Panc1 (cell line): ENCODE data around the gene XPNPEP3. TPM values are rescaled to one million over a fixed set of nuclear protein-coding genes. Genes with fewer than 3 reads are reported as not detected.

ENCODE experiments used
- ATAC-seq: fragments of 200-7000 bp; cut with Tn5 transposase; 2 replicates; pipeline ENCODE4 v1.9.1; 2020; ENCODE audit warnings: mild to moderate bottlenecking, moderate library complexity
- BruUV-seq: library from RNA; stranded (reverse); fragments of 400-500 nt; replicated peaks from 2 replicates; lab custom pipeline; 2021; lab: Mats Ljungman, UMichigan
- CTCF ChIA-PET: fragments of 300-600 bp; sonication (Branson Sonifier 250); formaldehyde crosslinking; loops from one replicate; lab custom pipeline; 2022; ENCODE audit warnings: antibody characterized with exemption; lab: Charles Lee
- POLR2A ChIA-PET: fragments of 300-600 bp; sonication (Branson Sonifier 250); formaldehyde crosslinking; loops from one replicate; lab custom pipeline; 2022; ENCODE audit warnings: antibody characterized with exemption; lab: Charles Lee
- DNase-seq: peaks from one replicate; pipeline ENCODE4 v3.0.0-alpha.2; 2010; ENCODE audit warnings: low read depth, low spot score
- H3K27ac ChIP-seq: 2 replicates; pipeline ENCODE4 v1.5.1; 2011; ENCODE audit warnings: mild to moderate bottlenecking, low read length, inconsistent platforms
- H3K27me3 ChIP-seq: fragments of 200-500 bp; sonication (Bioruptor generic); 2 replicates; pipeline ENCODE4 v1.6.0; 2014; ENCODE audit warnings: low read length, inconsistent platforms; ENCODE audit not compliant: control insufficient read depth, insufficient read depth
- H3K36me3 ChIP-seq: fragments of 200-500 bp; sonication (Bioruptor generic); 2 replicates; pipeline ENCODE4 v1.5.1; 2014; ENCODE audit warnings: inconsistent platforms, mild to moderate bottlenecking, low read length, moderate library complexity; ENCODE audit not compliant: control insufficient read depth, insufficient read depth
- H3K4me1 ChIP-seq: 2 replicates; pipeline ENCODE4 v1.5.1; 2011; ENCODE audit warnings: inconsistent platforms, mild to moderate bottlenecking, low read length, moderate library complexity; ENCODE audit not compliant: control insufficient read depth, insufficient read depth
- H3K4me3 ChIP-seq, 2 experiments: 2 replicates each; pipeline ENCODE4 v1.5.1; 2011 to 2012; ENCODE audit warnings: low read depth in 2 of 2, low read length in 2 of 2, mild to moderate bottlenecking in 2 of 2, inconsistent platforms in 1 of 2, moderate library complexity in 1 of 2
- H3K9me3 ChIP-seq: fragments of 200-500 bp; sonication (Bioruptor generic); 2 replicates; pipeline ENCODE4 v1.5.1; 2014; ENCODE audit warnings: low read depth, mild to moderate bottlenecking, inconsistent platforms, low read length, moderate library complexity; ENCODE audit not compliant: control insufficient read depth, insufficient read depth
- CTCF ChIP-seq: fragments of 450-650 bp; IDR thresholded peaks from 2 replicates; pipeline ENCODE4 v1.5.1; 2017; ENCODE audit warnings: mild to moderate bottlenecking
- POLR2AphosphoS5 ChIP-seq: IDR thresholded peaks from 2 replicates; pipeline ENCODE4 v1.6.1; 2012; ENCODE audit warnings: mild to moderate bottlenecking, low read depth, low read length, moderate library complexity
- REST ChIP-seq, 2 experiments: IDR thresholded peaks; 2 replicates each; pipeline ENCODE4 v1.6.1; 2011 to 2012; ENCODE audit warnings: low read depth in 2 of 2, control low read depth in 1 of 2, low read length in 1 of 2, mild to moderate bottlenecking in 1 of 2, moderate library complexity in 1 of 2; ENCODE audit not compliant: insufficient read depth in 1 of 2
- SIN3A ChIP-seq: IDR thresholded peaks from 2 replicates; pipeline ENCODE4 v1.6.1; 2012; ENCODE audit warnings: low read depth, mild to moderate bottlenecking, low read length, moderate library complexity, borderline replicate concordance; ENCODE audit not compliant: insufficient read depth
- TCF7L2 ChIP-seq: IDR thresholded peaks from 2 replicates; pipeline ENCODE4 v1.6.1; 2011; ENCODE audit warnings: mild to moderate bottlenecking, low read depth, low read length, inconsistent platforms
- in situ Hi-C: cut with HindIII; loops from 2 replicates; pipeline ENCODE4 v1.10.0; 2016; ENCODE audit warnings: low sequenced_read_pairs, low pct_unique_long_range_greater_than_20kb
- intact Hi-C: fragments of 100-400 bp; cut with micrococcal nuclease; formaldehyde crosslinking; loops from one replicate; pipeline ENCODE4 v1.10.0; 2022; ENCODE audit not compliant: unreplicated experiment
- total RNA-seq: library from RNA; stranded (reverse); gene quantifications from one replicate; pipeline ENCODE4 v1.2.1, GENCODE V29; 2021; ENCODE audit not compliant: unreplicated experiment

Gene XPNPEP3
- total RNA-seq, 1 experiment from 2014 or later, result 21.0 TPM

GRCh38 chr22:40857309-40857855, 434 bp downstream of the XPNPEP3 start:
- DNase-seq (no peak), ATAC-seq (peak; percentile 19)
- BruUV-seq, result TSS peak; percentile 65
- in situ Hi-C loops (no loop called here), intact Hi-C loops (no loop called here)
- TF ChIP-seq SIN3A, result no peak
- TF ChIP-seq REST (IDR thresholded peaks at IDR 0.05; ENCODE audit: insufficient read depth in 1 of 2, low read depth in 2 of 2, low read length in 1 of 2), result no peak
- no peak for TF ChIP-seq TCF7L2
- TF ChIP-seq POLR2AphosphoS5, result no peak
- peak overlapping the region; percentile 66 to 84 for H3K4me3 ChIP-seq
- H3K27me3 ChIP-seq, result no peaks in the 10 kb centered on the region
- peak overlapping the region; percentile 86 for H3K27ac ChIP-seq
- H3K4me1 ChIP-seq, result peaks cover 27% of the 10 kb centered on the region
- CTCF ChIA-PET, result no interaction called here
- H3K9me3 ChIP-seq, result no peaks in the 10 kb centered on the region
- peaks cover 7% of the 10 kb centered on the region for H3K36me3 ChIP-seq
- POLR2A ChIA-PET, result interaction anchor here (0.6 to 0.8 kb wide), 3 partner anchors 9 to 161 kb away, joined by 3 to 8 read pairs (median 3); no protein-coding TSS in a partner anchor

- ChIA-PET POLR2A (no interaction called here), CTCF (no interaction called here)
- no peaks in the 10 kb centered on the region for H3K27me3 ChIP-seq
- intact Hi-C loops, result no loop called here
- DNase-seq (no peak), ATAC-seq (no peak)
- H3K36me3 ChIP-seq, result no peaks in the 10 kb centered on the region; the same call in 1 of the 2 replicates
- no peak within 1 kb of the TSS for H3K27ac ChIP-seq
- no peak within 1 kb of the TSS for H3K4me3 ChIP-seq
- H3K9me3 ChIP-seq, result no peaks in the 10 kb centered on the region
- TF ChIP-seq TCF7L2 (no peak), POLR2AphosphoS5 (no peak), CTCF (no peak)
- in situ Hi-C loops, result no loop called here
- peaks cover 6% of the 10 kb centered on the region for H3K4me1 ChIP-seq
- BruUV-seq, result no TSS peak
Measured at GRCh38 chr22:40862013-40862412, 5.1 kb downstream of the XPNPEP3 start, which contains the start of gene DNAJB7. Gene DNAJB7, minus strand, starts transcription at chr22:40862113. Its CDS starts 119 bp downstream, at chr22:40861994.

- BruUV-seq, result no TSS peak
- Histone ChIP-seq H3K9me3 (no peaks in the 10 kb centered on the region), H3K27me3 (no peaks in the 10 kb centered on the region), H3K27ac (no peak overlapping the region), H3K4me1 (peaks cover 6% of the 10 kb centered on the region), H3K36me3 (no peaks in the 10 kb centered on the region), H3K4me3 (no peak overlapping the region)
- CTCF ChIA-PET, result no interaction called here
- no peak for TF ChIP-seq SIN3A
- TF ChIP-seq POLR2AphosphoS5, result no peak
- TF ChIP-seq CTCF, result no peak
- no peak for TF ChIP-seq REST (IDR thresholded peaks at IDR 0.05; ENCODE audit: insufficient read depth in 1 of 2, low read depth in 2 of 2, low read length in 1 of 2)
- no peak for TF ChIP-seq TCF7L2
- in situ Hi-C loops (no loop called here), intact Hi-C loops (no loop called here)
- POLR2A ChIA-PET, result no interaction called here
- DNase-seq (no peak), ATAC-seq (no peak)
Measured at GRCh38 chr22:40862537-40862936, 5.6 kb downstream of the XPNPEP3 start.
